Measurements from ENCODE around the gene CCND1.

Gene CCND1

GRCh38 chr11:69601011-69601975 lies 39.7 kb upstream of the CCND1 start:
- H3K27ac ChIP-seq, result no peak overlapping the region
- no peak for TF ChIP-seq CTCF (IDR thresholded peaks at IDR 0.05)

GRCh38 chr11:69603111-69603836 lies 37.7 kb upstream of the CCND1 start:
- Histone ChIP-seq H3K36me3 (ENCODE audit: control insufficient read depth, insufficient read depth, low read length) (no peaks in the 10 kb centered on the region), H3K4me3 (ENCODE audit: low read depth, low read length) (no peak overlapping the region), H2AFZ (no peak overlapping the region), H3K9ac (no peak overlapping the region), H3K9me3 (ENCODE audit: control insufficient read depth, low read length) (no peaks in the 10 kb centered on the region), H3K27ac (no peak overlapping the region), H3K4me1 (no peaks in the 10 kb centered on the region), H3K4me2 (ENCODE audit: low read length) (peak overlapping the region; percentile 55), H3K79me2 (no peaks in the 10 kb centered on the region), H3K27me3 (ENCODE audit: control insufficient read depth, insufficient read depth, low read length) (no peaks in the 10 kb centered on the region)
- TF ChIP-seq CTCF (IDR thresholded peaks at IDR 0.05), result no peak

More at GRCh38 chr11:69601011-69601975, 39.7 kb upstream of the CCND1 start:
- no peaks in the 10 kb centered on the region for H3K79me2 ChIP-seq
- no peak overlapping the region for H3K9ac ChIP-seq
- no peak overlapping the region for H3K4me2 ChIP-seq (ENCODE audit: low read length)
- no peaks in the 10 kb centered on the region for H3K4me1 ChIP-seq
- H3K27me3 ChIP-seq (ENCODE audit: control insufficient read depth, insufficient read depth, low read length), result no peaks in the 10 kb centered on the region
- H3K9me3 ChIP-seq (ENCODE audit: control insufficient read depth, low read length), result no peaks in the 10 kb centered on the region
- no peaks in the 10 kb centered on the region for H3K36me3 ChIP-seq (ENCODE audit: control insufficient read depth, insufficient read depth, low read length)
- H3K4me3 ChIP-seq (ENCODE audit: low read depth, low read length), result no peak overlapping the region
- H2AFZ ChIP-seq, result no peak overlapping the region

GRCh38 chr11:69604055-69604454 lies 36.9 kb upstream of the CCND1 start:
- Histone ChIP-seq H3K9ac (no peak overlapping the region), H3K79me2 (no peaks in the 10 kb centered on the region), H2AFZ (no peak overlapping the region), H3K27me3 (ENCODE audit: control insufficient read depth, insufficient read depth, low read length) (no peaks in the 10 kb centered on the region), H3K4me2 (ENCODE audit: low read length) (no peak overlapping the region), H3K36me3 (ENCODE audit: control insufficient read depth, insufficient read depth, low read length) (no peaks in the 10 kb centered on the region), H3K4me3 (ENCODE audit: low read depth, low read length) (no peak overlapping the region), H3K4me1 (no peaks in the 10 kb centered on the region), H3K9me3 (ENCODE audit: control insufficient read depth, low read length) (no peaks in the 10 kb centered on the region), H3K27ac (no peak overlapping the region)
- TF ChIP-seq CTCF (IDR thresholded peaks at IDR 0.05), result no peak

- Histone ChIP-seq H3K9me3 (ENCODE audit: control insufficient read depth, low read length) (no peaks in the 10 kb centered on the region), H3K27ac (no peak overlapping the region), H3K27me3 (ENCODE audit: control insufficient read depth, insufficient read depth, low read length) (no peaks in the 10 kb centered on the region), H3K4me3 (ENCODE audit: low read depth, low read length) (no peak overlapping the region), H3K4me2 (ENCODE audit: low read length) (no peak overlapping the region), H3K79me2 (no peaks in the 10 kb centered on the region), H3K9ac (no peak overlapping the region), H3K4me1 (no peaks in the 10 kb centered on the region), H3K36me3 (ENCODE audit: control insufficient read depth, insufficient read depth, low read length) (no peaks in the 10 kb centered on the region), H2AFZ (no peak overlapping the region)
- no peak for TF ChIP-seq CTCF (IDR thresholded peaks at IDR 0.05)
Observed at GRCh38 chr11:69605737-69606526, 35.0 kb upstream of the CCND1 start.
